Pons (tissue), 1 donor: ENCODE data around the gene CCDC6.

Source experiments
- DNase-seq: peaks from one replicate; pipeline ENCODE4 v3.0.0-alpha.2; 2016; ENCODE audit warnings: low spot score

The CCDC6 gene

GRCh38 chr10:59851864-59852263 is 54.5 kb downstream of the CCDC6 start:
- no peak for DNase-seq

GRCh38 chr10:59847888-59848287 is 58.5 kb downstream of the CCDC6 start:
- no peak for DNase-seq

- DNase-seq, result no peak
Observed at GRCh38 chr10:59847326-59847725, 59.0 kb downstream of the CCDC6 start.

GRCh38 chr10:59844436-59844835 is 61.9 kb downstream of the CCDC6 start:
- no peak for DNase-seq

GRCh38 chr10:59843748-59844147 is 62.6 kb downstream of the CCDC6 start:
- DNase-seq, result no peak

GRCh38 chr10:59839576-59839975 is 66.8 kb downstream of the CCDC6 start:
- DNase-seq, result no peak

GRCh38 chr10:59838085-59838789 is 68.1 kb downstream of the CCDC6 start:
- DNase-seq, result no peak

GRCh38 chr10:59833810-59834209 is 72.5 kb downstream of the CCDC6 start:
- no peak for DNase-seq

GRCh38 chr10:59832506-59832905 is 73.8 kb downstream of the CCDC6 start:
- DNase-seq, result no peak

GRCh38 chr10:59831658-59832503 is 74.5 kb downstream of the CCDC6 start:
- DNase-seq, result no peak

- DNase-seq, result peak; percentile 69
Observed at GRCh38 chr10:59830601-59831259, 75.6 kb downstream of the CCDC6 start.

GRCh38 chr10:59829601-59830000 is 76.8 kb downstream of the CCDC6 start:
- no peak for DNase-seq

- no peak for DNase-seq
Observed at GRCh38 chr10:59829024-59829423, 77.3 kb downstream of the CCDC6 start.

GRCh38 chr10:59825932-59826331 is 80.4 kb downstream of the CCDC6 start:
- DNase-seq, result no peak

GRCh38 chr10:59823751-59824150 is 82.6 kb downstream of the CCDC6 start:
- no peak for DNase-seq

GRCh38 chr10:59823111-59823510 is 83.2 kb downstream of the CCDC6 start:
- no peak for DNase-seq

GRCh38 chr10:59820471-59820870 is 85.9 kb downstream of the CCDC6 start:
- no peak for DNase-seq

GRCh38 chr10:59819683-59820082 is 86.7 kb downstream of the CCDC6 start:
- no peak for DNase-seq

- DNase-seq, result no peak
Observed at GRCh38 chr10:59819265-59819664, 87.1 kb downstream of the CCDC6 start.

- DNase-seq, result no peak
Observed at GRCh38 chr10:59817773-59818172, 88.6 kb downstream of the CCDC6 start.

- no peak for DNase-seq
Observed at GRCh38 chr10:59814878-59815277, 91.5 kb downstream of the CCDC6 start.

GRCh38 chr10:59812519-59813122 is 93.7 kb downstream of the CCDC6 start:
- no peak for DNase-seq

- no peak for DNase-seq
Observed at GRCh38 chr10:59809644-59809974, 96.7 kb downstream of the CCDC6 start.
